NT2/D1 (cell line): Measurements from ENCODE around the gene TOMM40.

Experiments
- SUZ12 ChIP-seq: IDR thresholded peaks from 2 replicates; pipeline ENCODE4 v1.6.1; 2011; ENCODE audit not compliant: insufficient read length, insufficient read depth; ENCODE audit errors: extremely low read depth
- YY1 ChIP-seq: IDR thresholded peaks from 2 replicates; pipeline ENCODE4 v1.6.1; 2011; ENCODE audit not compliant: insufficient read length, insufficient read depth
- ZNF274 ChIP-seq: IDR thresholded peaks from 2 replicates; pipeline ENCODE4 v1.6.1; 2011; ENCODE audit warnings: mild to moderate bottlenecking, low read depth, low read length

DNA sequence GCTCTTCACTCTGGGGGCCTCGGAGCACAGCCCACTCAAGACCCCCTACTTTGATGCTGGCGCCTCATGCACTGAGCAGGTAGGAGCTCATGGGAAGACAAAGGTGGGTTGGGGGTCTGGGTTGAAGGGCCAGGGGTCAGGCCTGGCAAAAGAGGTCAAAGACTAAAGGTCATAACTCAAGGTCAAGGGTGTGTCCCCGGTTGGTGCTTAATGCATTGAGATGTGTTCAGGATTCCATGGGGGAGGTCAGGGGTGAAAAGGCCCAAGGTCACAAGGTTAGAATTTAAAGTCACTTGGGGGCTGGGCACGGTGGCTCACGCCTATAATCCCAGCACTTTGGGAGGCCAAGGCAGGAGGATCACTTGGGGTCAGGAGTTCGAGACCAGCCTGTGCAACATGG is 4.9 kb upstream of the TOMM40 start:
- TF ChIP-seq YY1 (no peak), ZNF274 (no peak), SUZ12 (no peak)
